T-helper 2 cell treated with Interferon-gamma antibody and Interleukin-4, amounts not matched to agents 5 μg/mL and 100 μg/mL, for 36 hours (primary cell): Measurements from ENCODE around the gene NDRG3.

Source experiments
- DNase-seq: peaks from one replicate; pipeline ENCODE4 v3.0.0; 2021; ENCODE audit warnings: low spot score
- H3K27ac Mint-ChIP-seq: one replicate; pipeline ENCODE4 v1.8.0; 2021; ENCODE audit warnings: mild to moderate bottlenecking, mixed read lengths
- H3K27me3 Mint-ChIP-seq: one replicate; pipeline ENCODE4 v1.8.0; 2021; ENCODE audit warnings: low read depth, mixed read lengths
- H3K36me3 Mint-ChIP-seq: one replicate; pipeline ENCODE4 v1.8.0; 2021; ENCODE audit warnings: low read depth, mixed read lengths
- H3K4me1 Mint-ChIP-seq: one replicate; pipeline ENCODE4 v1.8.0; 2021; ENCODE audit warnings: low read depth, mixed read lengths
- H3K4me3 Mint-ChIP-seq: one replicate; pipeline ENCODE4 v1.8.0; 2022; ENCODE audit warnings: mild to moderate bottlenecking, moderate library complexity, mixed read lengths
- H3K9me3 Mint-ChIP-seq: one replicate; pipeline ENCODE4 v1.8.0; 2021; ENCODE audit warnings: mixed read lengths

Gene NDRG3

GRCh38 chr20:36775826-36776225 is 29.9 kb upstream of the NDRG3 start:
- H3K27me3 Mint-ChIP-seq: peaks cover 5% of the 10 kb centered on the region
- H3K27ac Mint-ChIP-seq: no peak overlapping the region
- H3K9me3 Mint-ChIP-seq: no peaks in the 10 kb centered on the region
- peaks cover 6% of the 10 kb centered on the region for H3K36me3 Mint-ChIP-seq
- H3K4me1 Mint-ChIP-seq: peaks cover 25% of the 10 kb centered on the region
- no peak for DNase-seq
- H3K4me3 Mint-ChIP-seq: no peak overlapping the region

GRCh38 chr20:36775196-36775595 is 29.3 kb upstream of the NDRG3 start:
- Mint-ChIP-seq H3K27me3 (peaks cover 5% of the 10 kb centered on the region), H3K36me3 (peaks cover 10% of the 10 kb centered on the region), H3K4me3 (peak overlapping the region; percentile 57), H3K4me1 (peaks cover 29% of the 10 kb centered on the region), H3K9me3 (no peaks in the 10 kb centered on the region), H3K27ac (peak overlapping the region; percentile 5)
- no peak for DNase-seq

GRCh38 chr20:36773597-36774390 is 27.9 kb upstream of the NDRG3 start, which contains the start of gene DSN1:
Gene DSN1 (minus strand): TSS chr20:36773763. CDS start chr20:36771458, 2,305 bp downstream.
- peak within 1 kb of the TSS; percentile 87 for H3K4me3 Mint-ChIP-seq
- peaks cover 17% of the 10 kb centered on the region for H3K36me3 Mint-ChIP-seq
- H3K4me1 Mint-ChIP-seq: peaks cover 36% of the 10 kb centered on the region
- peaks cover 2% of the 10 kb centered on the region for H3K27me3 Mint-ChIP-seq
- peak; percentile 100 for DNase-seq
- peak within 1 kb of the TSS; percentile 98 for H3K27ac Mint-ChIP-seq
- H3K9me3 Mint-ChIP-seq: no peaks in the 10 kb centered on the region

- Mint-ChIP-seq H3K36me3 (peaks cover 17% of the 10 kb centered on the region), H3K4me3 (peak overlapping the region; percentile 87), H3K27ac (peak overlapping the region; percentile 98), H3K9me3 (no peaks in the 10 kb centered on the region), H3K4me1 (peaks cover 36% of the 10 kb centered on the region), H3K27me3 (peaks cover 2% of the 10 kb centered on the region)
- DNase-seq: no peak
Measured at GRCh38 chr20:36773107-36773596, 27.3 kb upstream of the NDRG3 start.

GRCh38 chr20:36770680-36771079 is 24.8 kb upstream of the NDRG3 start:
- no peak for DNase-seq
- Mint-ChIP-seq H3K27ac (peak overlapping the region; percentile 56), H3K9me3 (no peaks in the 10 kb centered on the region), H3K4me3 (peak overlapping the region; percentile 21), H3K4me1 (peaks cover 36% of the 10 kb centered on the region), H3K36me3 (peaks cover 24% of the 10 kb centered on the region), H3K27me3 (peaks cover 2% of the 10 kb centered on the region)

GRCh38 chr20:36768768-36769430 is 23.0 kb upstream of the NDRG3 start:
- DNase-seq: no peak
- peaks cover 2% of the 10 kb centered on the region for H3K27me3 Mint-ChIP-seq
- H3K9me3 Mint-ChIP-seq: no peaks in the 10 kb centered on the region
- H3K4me3 Mint-ChIP-seq: no peak overlapping the region
- H3K36me3 Mint-ChIP-seq: peaks cover 27% of the 10 kb centered on the region
- no peak overlapping the region for H3K27ac Mint-ChIP-seq
- peaks cover 32% of the 10 kb centered on the region for H3K4me1 Mint-ChIP-seq

GRCh38 chr20:36761125-36761524 is 15.2 kb upstream of the NDRG3 start:
- peaks cover 27% of the 10 kb centered on the region for H3K36me3 Mint-ChIP-seq
- DNase-seq: no peak

GRCh38 chr20:36760647-36761046 is 14.8 kb upstream of the NDRG3 start:
- H3K27me3 Mint-ChIP-seq: no peaks in the 10 kb centered on the region
- no peak for DNase-seq
- H3K9me3 Mint-ChIP-seq: no peaks in the 10 kb centered on the region
- H3K27ac Mint-ChIP-seq: peak overlapping the region; percentile 43
- peaks cover 29% of the 10 kb centered on the region for H3K36me3 Mint-ChIP-seq
- peaks cover 14% of the 10 kb centered on the region for H3K4me1 Mint-ChIP-seq
- H3K4me3 Mint-ChIP-seq: no peak overlapping the region

More at GRCh38 chr20:36761125-36761524, 15.2 kb upstream of the NDRG3 start:
- Mint-ChIP-seq H3K9me3 (no peaks in the 10 kb centered on the region), H3K27me3 (no peaks in the 10 kb centered on the region), H3K27ac (peak overlapping the region; percentile 43), H3K4me1 (peaks cover 14% of the 10 kb centered on the region), H3K4me3 (no peak overlapping the region)

- no peak for DNase-seq
- Mint-ChIP-seq H3K36me3 (peaks cover 38% of the 10 kb centered on the region), H3K9me3 (no peaks in the 10 kb centered on the region), H3K4me3 (no peak overlapping the region), H3K27ac (no peak overlapping the region), H3K4me1 (peaks cover 14% of the 10 kb centered on the region), H3K27me3 (no peaks in the 10 kb centered on the region)
Measured at GRCh38 chr20:36758276-36758675, 12.4 kb upstream of the NDRG3 start.

GRCh38 chr20:36756496-36756895 is 10.6 kb upstream of the NDRG3 start:
- H3K27me3 Mint-ChIP-seq: no peaks in the 10 kb centered on the region
- H3K9me3 Mint-ChIP-seq: no peaks in the 10 kb centered on the region
- H3K4me3 Mint-ChIP-seq: no peak overlapping the region
- DNase-seq: no peak
- no peak overlapping the region for H3K27ac Mint-ChIP-seq
- peaks cover 44% of the 10 kb centered on the region for H3K36me3 Mint-ChIP-seq
- H3K4me1 Mint-ChIP-seq: peaks cover 14% of the 10 kb centered on the region

- H3K36me3 Mint-ChIP-seq: peaks cover 39% of the 10 kb centered on the region
- no peaks in the 10 kb centered on the region for H3K9me3 Mint-ChIP-seq
- peaks cover 6% of the 10 kb centered on the region for H3K4me1 Mint-ChIP-seq
- no peak for DNase-seq
- H3K4me3 Mint-ChIP-seq: no peak overlapping the region
- H3K27me3 Mint-ChIP-seq: no peaks in the 10 kb centered on the region
- H3K27ac Mint-ChIP-seq: no peak overlapping the region
Measured at GRCh38 chr20:36754656-36755222, 8.8 kb upstream of the NDRG3 start.

GRCh38 chr20:36752582-36752981 is 6.7 kb upstream of the NDRG3 start:
- DNase-seq: no peak
- Mint-ChIP-seq H3K27me3 (no peaks in the 10 kb centered on the region), H3K9me3 (no peaks in the 10 kb centered on the region), H3K4me1 (peaks cover 2% of the 10 kb centered on the region), H3K27ac (no peak overlapping the region), H3K4me3 (no peak overlapping the region), H3K36me3 (peaks cover 36% of the 10 kb centered on the region)

GRCh38 chr20:36745234-36745926 is 510 bp downstream of the NDRG3 start:
- peak overlapping the region; percentile 86 for H3K4me3 Mint-ChIP-seq
- H3K27ac Mint-ChIP-seq: peak overlapping the region; percentile 50
- no peaks in the 10 kb centered on the region for H3K27me3 Mint-ChIP-seq
- no peaks in the 10 kb centered on the region for H3K36me3 Mint-ChIP-seq
- H3K9me3 Mint-ChIP-seq: no peaks in the 10 kb centered on the region
- peaks cover 17% of the 10 kb centered on the region for H3K4me1 Mint-ChIP-seq
- no peak for DNase-seq
